Esophagus squamous epithelium (tissue), 5 donors: ENCODE results near the gene AMH. TPM values are rescaled to one million over a fixed set of nuclear protein-coding genes. Genes with fewer than 3 reads are reported as not detected.

Experiments
- DNase-seq: peaks from one replicate; lab custom pipeline; 2025; lab: John Stamatoyannopoulos, UW
- H3K27ac ChIP-seq, 4 donors: fragments of 200-600 bp; sonication (generic); one replicate each; pipeline ENCODE4 v1.5.1; 2016 to 2019; ENCODE audit warnings: mild to moderate bottlenecking in 1 of 4
- H3K27me3 ChIP-seq, 4 donors: fragments of 200-600 bp; sonication (generic); 1 replicate in 3 of 4; 2 replicates in 1 of 4; pipeline versions ENCODE4 v1.5.1 to v1.6.0; 2017 to 2021; ENCODE audit warnings: antibody characterized with exemption in 1 of 4
- H3K36me3 ChIP-seq, 3 donors: fragments of 200-600 bp; sonication (generic); one replicate each; pipeline ENCODE4 v1.5.1; 2016 to 2019
- H3K4me1 ChIP-seq, 3 donors: fragments of 200-600 bp; sonication (generic); one replicate each; pipeline ENCODE4 v1.5.1; 2017 to 2019
- H3K4me3 ChIP-seq, 4 donors: fragments of 200-600 bp; sonication (generic); 1 replicate in 3 of 4; 2 replicates in 1 of 4; pipeline ENCODE4 v1.5.1; 2016 to 2019; ENCODE audit warnings: mild to moderate bottlenecking in 2 of 4, moderate library complexity in 1 of 4
- H3K9me3 ChIP-seq, 3 donors: fragments of 200-600 bp; sonication (generic); one replicate each; pipeline ENCODE4 v1.5.1; 2016 to 2019
- POLR2A ChIP-seq, 4 donors: fragments of 450-650 bp; IDR thresholded peaks; one replicate each; pipeline ENCODE4 v1.6.1; 2017; ENCODE audit warnings: antibody characterized with exemption in 4 of 4, mild to moderate bottlenecking in 4 of 4, moderate library complexity in 3 of 4
- WGBS, 2 donors: methylation state at CpG; one replicate each; pipeline ENCODE4 v1.1.5; 2018; 5-methylcytosine and 5-hydroxymethylcytosine counted together
- intact Hi-C: fragments of 100-400 bp; cut with DNase I; formaldehyde crosslinking; loops from one replicate; pipeline ENCODE4 v1.15.0; 2022
- total RNA-seq, 4 donors: library from RNA; depleted of rRNA; stranded (reverse); fragments of >200 nt; gene quantifications; one replicate each; pipeline ENCODE4 v1.1.0, GENCODE V29; 2016
- TF ChIP-seq, protein P1 (sequence below), 6 experiments: fragments of 450-650 bp in 4 of 6; fragments of 200-600 bp in 2 of 6; sonication (generic) in 2 of 6; IDR thresholded peaks; one replicate each; pipeline ENCODE4 v1.5.1; 2016 to 2019; ENCODE audit warnings: antibody characterized with exemption in 6 of 6, mild to moderate bottlenecking in 4 of 6, moderate library complexity in 4 of 6
- donor health status: DM: yes; HTN: yes; CAD: no.

The AMH gene
- total RNA-seq, 4 donors from 2014 or later, result 0.76 to 1.1 (median 0.88) TPM; not detected in 1

DNA sequence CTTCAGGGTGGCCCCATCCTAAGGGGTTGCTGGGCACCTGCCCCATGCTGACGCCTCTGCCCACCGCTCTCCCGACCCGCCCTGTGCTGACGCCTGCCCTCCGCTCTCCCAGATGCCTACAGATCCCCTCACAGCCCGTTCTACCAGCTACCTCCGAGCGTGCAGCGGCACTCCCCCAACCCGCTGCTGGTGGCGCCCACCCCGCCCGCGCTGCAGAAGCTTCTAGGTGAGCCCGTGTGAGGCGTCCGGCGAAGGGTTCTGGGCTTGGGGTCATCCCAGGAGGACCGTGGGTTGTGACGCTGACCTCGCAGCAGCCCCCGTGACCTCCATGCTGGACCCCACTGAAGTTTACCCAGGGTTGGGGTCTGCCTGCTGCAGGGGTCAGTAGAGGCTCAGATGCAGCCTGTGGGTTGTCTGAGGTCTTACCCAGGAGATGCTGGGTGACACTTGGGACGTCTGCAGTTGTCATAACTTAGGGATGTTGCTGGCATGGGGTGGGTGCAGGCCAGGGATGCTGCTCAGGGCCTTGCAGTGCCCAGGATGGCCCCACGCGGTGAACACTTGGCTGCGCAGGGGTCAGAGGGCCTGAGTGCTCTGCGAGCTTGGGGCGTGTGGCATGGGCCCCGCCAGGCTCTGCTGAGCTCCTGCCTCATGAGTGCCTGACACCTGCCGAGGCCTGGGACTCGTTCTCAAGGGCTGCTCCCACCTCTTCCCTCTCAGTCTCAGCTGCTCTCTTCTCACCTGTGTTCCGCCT is 38.0 kb upstream of the AMH start:
- intact Hi-C loops, result no loop called here
- Histone ChIP-seq H3K4me3 (no peak overlapping the region), H3K4me1 (peaks cover 17 to 58% (median 19%) of the 10 kb centered on the region in 3 donors), H3K27ac (no peak overlapping the region), H3K27me3 (no peaks in the 10 kb centered on the region), H3K36me3 (peaks cover 42 to 96% (median 54%) of the 10 kb centered on the region in 3 donors), H3K9me3 (no peaks in the 10 kb centered on the region)
- WGBS, 2 donors, result 85 to 92% methylated on average over 14 to 15 of the region's 33 CpGs
- no peak for TF ChIP-seq POLR2A (IDR thresholded peaks at IDR 0.05)
- TF ChIP-seq, protein P1, sequence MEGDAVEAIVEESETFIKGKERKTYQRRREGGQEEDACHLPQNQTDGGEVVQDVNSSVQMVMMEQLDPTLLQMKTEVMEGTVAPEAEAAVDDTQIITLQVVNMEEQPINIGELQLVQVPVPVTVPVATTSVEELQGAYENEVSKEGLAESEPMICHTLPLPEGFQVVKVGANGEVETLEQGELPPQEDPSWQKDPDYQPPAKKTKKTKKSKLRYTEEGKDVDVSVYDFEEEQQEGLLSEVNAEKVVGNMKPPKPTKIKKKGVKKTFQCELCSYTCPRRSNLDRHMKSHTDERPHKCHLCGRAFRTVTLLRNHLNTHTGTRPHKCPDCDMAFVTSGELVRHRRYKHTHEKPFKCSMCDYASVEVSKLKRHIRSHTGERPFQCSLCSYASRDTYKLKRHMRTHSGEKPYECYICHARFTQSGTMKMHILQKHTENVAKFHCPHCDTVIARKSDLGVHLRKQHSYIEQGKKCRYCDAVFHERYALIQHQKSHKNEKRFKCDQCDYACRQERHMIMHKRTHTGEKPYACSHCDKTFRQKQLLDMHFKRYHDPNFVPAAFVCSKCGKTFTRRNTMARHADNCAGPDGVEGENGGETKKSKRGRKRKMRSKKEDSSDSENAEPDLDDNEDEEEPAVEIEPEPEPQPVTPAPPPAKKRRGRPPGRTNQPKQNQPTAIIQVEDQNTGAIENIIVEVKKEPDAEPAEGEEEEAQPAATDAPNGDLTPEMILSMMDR (IDR thresholded peaks at IDR 0.05), result no peak
- no peak for DNase-seq

- H3K27ac ChIP-seq, result peak overlapping the region; percentile 69 to 84 (median 74)
- H3K27me3 ChIP-seq, result no peaks in the 10 kb centered on the region
- no peaks in the 10 kb centered on the region for H3K9me3 ChIP-seq
- DNase-seq, result no peak
- no peak overlapping the region for H3K4me3 ChIP-seq
- H3K36me3 ChIP-seq, result peaks cover 42 to 99% (median 61%) of the 10 kb centered on the region in 3 donors
- H3K4me1 ChIP-seq, result peaks cover 15 to 43% (median 16%) of the 10 kb centered on the region in 3 donors
- intact Hi-C loops, result no loop called here
- WGBS, 2 donors, result 84 to 86% methylated on average over 4 to 7 of the region's 21 CpGs
- no peak for TF ChIP-seq POLR2A (IDR thresholded peaks at IDR 0.05)
- TF ChIP-seq, protein P1 (IDR thresholded peaks at IDR 0.05), result no peak
These were observed 36.0 kb upstream of the AMH start for GRCh38 chr19:2212861-2213711.

- intact Hi-C loops, result no loop called here
- Histone ChIP-seq H3K4me3 (no peak overlapping the region), H3K27ac (peak overlapping the region; percentile 69 to 84 (median 74)), H3K9me3 (no peaks in the 10 kb centered on the region), H3K27me3 (no peaks in the 10 kb centered on the region), H3K36me3 (peaks cover 45 to 99% (median 58%) of the 10 kb centered on the region in 3 donors), H3K4me1 (peaks cover 8 to 36% (median 10%) of the 10 kb centered on the region in 3 donors)
- whole genome bisulfite sequencing, 2 donors, result 55 to 79% methylated on average over 10 to 13 of the region's 26 CpGs
- TF ChIP-seq, protein P1 (IDR thresholded peaks at IDR 0.05), result no peak
- TF ChIP-seq POLR2A (IDR thresholded peaks at IDR 0.05), result no peak
- DNase-seq, result no peak
These were observed 35.3 kb upstream of the AMH start for GRCh38 chr19:2213799-2214198.

- intact Hi-C loops, result no loop called here
- 85 to 93% methylated on average over 5 to 8 of the region's 17 CpGs for WGBS, 2 donors
- Histone ChIP-seq H3K27me3 (no peaks in the 10 kb centered on the region), H3K27ac (peak overlapping the region in 3 of 4 donors; percentile 70 to 84 (median 79)), H3K36me3 (peaks cover 47 to 100% (median 58%) of the 10 kb centered on the region in 3 donors), H3K4me1 (peaks cover 6 to 34% (median 9%) of the 10 kb centered on the region in 3 donors), H3K9me3 (no peaks in the 10 kb centered on the region), H3K4me3 (no peak overlapping the region)
- no peak for DNase-seq
- no peak for TF ChIP-seq POLR2A (IDR thresholded peaks at IDR 0.05)
- TF ChIP-seq, protein P1 (IDR thresholded peaks at IDR 0.05), result no peak
These were observed 34.9 kb upstream of the AMH start for GRCh38 chr19:2214251-2214650.
